Cardiac muscle cell (in vitro differentiated cells and primary cell): ENCODE measurements around the gene C1GALT1. TPM values are rescaled to one million over a fixed set of nuclear protein-coding genes. Genes with fewer than 3 reads are reported as not detected.
"Not testable (repeated sequence)": the region's sequence is repeated elsewhere in the genome, so short reads cannot be mapped to it uniquely, and the experiment has no call there.

Experiments used
- DNase-seq, 2 donors: peaks; one replicate each; pipeline versions ENCODE4 v3.0.0 to v3.0.0-alpha.2; 2010 to 2017; ENCODE audit warnings: low read depth in 1 of 2, low spot score in 1 of 2
- H3K27ac ChIP-seq: fragments of 200-600 bp; sonication (generic); 2 replicates; pipeline ENCODE4 v1.5.1; 2016
- H3K27me3 ChIP-seq: fragments of 200-600 bp; sonication (generic); 2 replicates; pipeline ENCODE4 v1.6.0; 2016; ENCODE audit warnings: control low read depth
- H3K36me3 ChIP-seq: fragments of 200-600 bp; sonication (generic); 2 replicates; pipeline ENCODE4 v1.5.1; 2016; ENCODE audit warnings: control low read depth
- H3K4me1 ChIP-seq: fragments of 200-600 bp; sonication (generic); 2 replicates; pipeline ENCODE4 v1.8.1; 2017; ENCODE audit warnings: low read depth, mild to moderate bottlenecking, mixed run types
- H3K4me3 ChIP-seq: fragments of 200-600 bp; sonication (generic); 2 replicates; pipeline ENCODE4 v1.5.1; 2016; ENCODE audit warnings: mild to moderate bottlenecking
- H3K9me3 ChIP-seq: fragments of 200-600 bp; sonication (generic); 2 replicates; pipeline ENCODE4 v1.5.1; 2017; ENCODE audit warnings: low read depth, mild to moderate bottlenecking, control low read depth
- CTCF ChIP-seq: IDR thresholded peaks from 2 replicates; pipeline ENCODE4 v1.5.1; 2012; ENCODE audit warnings: low read depth, mild to moderate bottlenecking, low read length
- polyA plus RNA-seq: library from polyadenylated mRNA; unstranded; fragments of >200 nt; fragmentation: Nextera tagmentation; extraction: Ambion mirVana; gene quantifications from 2 replicates; pipeline ENCODE4 v1.2.1, GENCODE V29; 2016
- total RNA-seq: library from RNA; depleted of rRNA; stranded (reverse); fragments of >200 nt; gene quantifications from 2 replicates; pipeline ENCODE4 v1.2.3, GENCODE V29; 2016

The C1GALT1 gene
- total and polyA plus RNA-seq, 2 experiments from 2014 or later: 21.9 to 28.6 TPM

- Histone ChIP-seq H3K4me3 (no peak overlapping the region), H3K36me3 (peaks cover 10% of the 10 kb centered on the region), H3K9me3 (no peaks in the 10 kb centered on the region), H3K27ac (no peak overlapping the region), H3K4me1 (peaks cover 13% of the 10 kb centered on the region), H3K27me3 (no peaks in the 10 kb centered on the region)
- DNase-seq: no peak
- no peak for TF ChIP-seq CTCF
Observed at GRCh38 chr7:7236041-7236440, 53.7 kb downstream of the C1GALT1 start.

GRCh38 chr7:7237201-7237977, 55.0 kb downstream of the C1GALT1 start:
- H3K4me1 ChIP-seq: peaks cover 13% of the 10 kb centered on the region
- no peak overlapping the region for H3K4me3 ChIP-seq
- peak overlapping the region; percentile 71 for H3K27ac ChIP-seq
- no peaks in the 10 kb centered on the region for H3K9me3 ChIP-seq
- H3K36me3 ChIP-seq: peaks cover 10% of the 10 kb centered on the region
- no peak for DNase-seq
- no peak for TF ChIP-seq CTCF
- H3K27me3 ChIP-seq: no peaks in the 10 kb centered on the region

- Histone ChIP-seq H3K27ac (peak overlapping the region; percentile 71), H3K4me3 (no peak overlapping the region)
Observed at GRCh38 chr7:7237978-7238267, 55.6 kb downstream of the C1GALT1 start.

GRCh38 chr7:7239346-7239745, 57.0 kb downstream of the C1GALT1 start:
- H3K4me3 ChIP-seq: no peak overlapping the region
- H3K27ac ChIP-seq: no peak overlapping the region
- peaks cover 10% of the 10 kb centered on the region for H3K36me3 ChIP-seq
- DNase-seq: no peak
- H3K4me1 ChIP-seq: peaks cover 13% of the 10 kb centered on the region
- H3K27me3 ChIP-seq: no peaks in the 10 kb centered on the region
- no peaks in the 10 kb centered on the region for H3K9me3 ChIP-seq
- TF ChIP-seq CTCF: no peak

More at GRCh38 chr7:7237978-7238267, 55.6 kb downstream of the C1GALT1 start:
- TF ChIP-seq CTCF: no peak
- Histone ChIP-seq H3K9me3 (no peaks in the 10 kb centered on the region), H3K36me3 (peaks cover 10% of the 10 kb centered on the region), H3K27me3 (no peaks in the 10 kb centered on the region), H3K4me1 (peaks cover 13% of the 10 kb centered on the region)
- DNase-seq: no peak

GRCh38 chr7:7242899-7243298, 60.6 kb downstream of the C1GALT1 start:
- Histone ChIP-seq H3K36me3 (peaks cover 10% of the 10 kb centered on the region), H3K4me3 (no peak overlapping the region), H3K4me1 (peaks cover 7% of the 10 kb centered on the region), H3K9me3 (no peaks in the 10 kb centered on the region), H3K27ac (no peak overlapping the region), H3K27me3 (no peaks in the 10 kb centered on the region)
- DNase-seq: no peak
- TF ChIP-seq CTCF: no peak

GRCh38 chr7:7245233-7245632, 62.9 kb downstream of the C1GALT1 start:
- not testable (repeated sequence) for H3K27ac ChIP-seq, H3K9me3 ChIP-seq, DNase-seq, H3K36me3 ChIP-seq, H3K4me1 ChIP-seq, H3K4me3 ChIP-seq, H3K27me3 ChIP-seq
